Upper lobe of left lung (tissue), 4 donors: ENCODE results near the gene FCRL4.

Experiments
- CTCF ChIP-seq, 6 experiments: fragments of 450-650 bp in 4 of 6; fragments of 200-600 bp in 2 of 6; sonication (generic) in 2 of 6; IDR thresholded peaks; one replicate each; pipeline ENCODE4 v1.5.1; 2016 to 2019; ENCODE audit warnings: antibody characterized with exemption in 6 of 6
- POLR2AphosphoS5 ChIP-seq, 2 donors: sonication (generic); formaldehyde crosslinking; IDR thresholded peaks; one replicate each; pipeline ENCODE4 v1.5.1; 2017; ENCODE audit warnings: antibody characterized with exemption in 2 of 2

GRCh38 chr1:157626099-157626498 lies 28.2 kb upstream of the FCRL4 start:
- TF ChIP-seq CTCF (IDR thresholded peaks at IDR 0.05) = no peak
- no peak for TF ChIP-seq POLR2AphosphoS5 (IDR thresholded peaks at IDR 0.05)
